Omental fat pad (tissue), 4 donors: ENCODE measurements around the gene GINS2. TPM values are rescaled to one million over a fixed set of nuclear protein-coding genes. Genes with fewer than 3 reads are reported as not detected.

ENCODE experiments used
- ATAC-seq: fragments of 150-250 bp; one replicate; pipeline ENCODE4 v1.9.1; 2016; ENCODE audit warnings: mild to moderate bottlenecking, moderate library complexity; ENCODE audit not compliant: low FRiP score
- DNase-seq: peaks from one replicate; pipeline ENCODE4 v3.0.0-alpha.2; 2019; ENCODE audit warnings: low spot score
- total RNA-seq, 4 donors: library from RNA; depleted of rRNA; stranded (reverse); fragments of >200 nt; gene quantifications; one replicate each; pipeline ENCODE4 v1.1.0, GENCODE V29; 2016
- TF ChIP-seq, protein P1 (sequence below), 3 donors: fragments of 450-650 bp; IDR thresholded peaks; one replicate each; pipeline ENCODE4 v1.5.1; 2016 to 2017; ENCODE audit warnings: antibody characterized with exemption in 3 of 3, mild to moderate bottlenecking in 3 of 3, moderate library complexity in 2 of 3

GINS2 gene
- total RNA-seq, 4 donors from 2014 or later: 0.25 to 0.72 TPM; not detected in 2

DNA sequence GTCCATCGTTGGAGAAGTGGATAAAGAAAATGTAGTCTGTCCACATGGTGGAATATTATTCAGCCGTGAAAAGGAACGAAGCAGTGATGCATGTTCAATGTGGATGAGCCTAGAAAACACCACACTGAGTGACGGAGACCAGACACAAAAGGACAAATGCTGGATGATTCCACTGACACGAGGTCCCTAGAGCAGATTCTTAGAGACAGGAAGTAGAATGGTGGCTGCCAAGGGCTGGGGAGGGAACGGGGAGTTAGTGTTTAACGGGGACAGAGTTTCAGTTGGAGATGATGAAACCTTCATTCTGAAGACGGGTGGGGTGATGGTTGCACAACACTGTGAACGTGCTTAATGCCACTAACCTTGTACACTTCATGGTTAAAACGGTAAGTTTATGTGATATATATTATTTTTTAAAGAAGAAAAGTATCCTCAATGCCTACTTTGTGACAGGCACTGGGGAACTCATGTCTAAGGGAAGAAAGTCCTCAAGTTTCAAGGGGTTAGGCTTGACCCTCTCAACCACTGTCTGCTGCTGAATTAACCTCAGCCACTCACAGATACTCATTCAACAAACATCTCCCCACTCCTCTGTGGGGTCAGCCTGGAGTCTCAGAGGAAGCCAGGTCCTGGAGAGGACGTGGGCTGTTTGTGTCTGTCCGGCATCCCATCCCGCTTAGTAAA lies 44.5 kb upstream of the GINS2 start:
- ATAC-seq (no peak), DNase-seq (no peak)
- TF ChIP-seq, protein P1, sequence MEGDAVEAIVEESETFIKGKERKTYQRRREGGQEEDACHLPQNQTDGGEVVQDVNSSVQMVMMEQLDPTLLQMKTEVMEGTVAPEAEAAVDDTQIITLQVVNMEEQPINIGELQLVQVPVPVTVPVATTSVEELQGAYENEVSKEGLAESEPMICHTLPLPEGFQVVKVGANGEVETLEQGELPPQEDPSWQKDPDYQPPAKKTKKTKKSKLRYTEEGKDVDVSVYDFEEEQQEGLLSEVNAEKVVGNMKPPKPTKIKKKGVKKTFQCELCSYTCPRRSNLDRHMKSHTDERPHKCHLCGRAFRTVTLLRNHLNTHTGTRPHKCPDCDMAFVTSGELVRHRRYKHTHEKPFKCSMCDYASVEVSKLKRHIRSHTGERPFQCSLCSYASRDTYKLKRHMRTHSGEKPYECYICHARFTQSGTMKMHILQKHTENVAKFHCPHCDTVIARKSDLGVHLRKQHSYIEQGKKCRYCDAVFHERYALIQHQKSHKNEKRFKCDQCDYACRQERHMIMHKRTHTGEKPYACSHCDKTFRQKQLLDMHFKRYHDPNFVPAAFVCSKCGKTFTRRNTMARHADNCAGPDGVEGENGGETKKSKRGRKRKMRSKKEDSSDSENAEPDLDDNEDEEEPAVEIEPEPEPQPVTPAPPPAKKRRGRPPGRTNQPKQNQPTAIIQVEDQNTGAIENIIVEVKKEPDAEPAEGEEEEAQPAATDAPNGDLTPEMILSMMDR (IDR thresholded peaks at IDR 0.05): no peak

DNA sequence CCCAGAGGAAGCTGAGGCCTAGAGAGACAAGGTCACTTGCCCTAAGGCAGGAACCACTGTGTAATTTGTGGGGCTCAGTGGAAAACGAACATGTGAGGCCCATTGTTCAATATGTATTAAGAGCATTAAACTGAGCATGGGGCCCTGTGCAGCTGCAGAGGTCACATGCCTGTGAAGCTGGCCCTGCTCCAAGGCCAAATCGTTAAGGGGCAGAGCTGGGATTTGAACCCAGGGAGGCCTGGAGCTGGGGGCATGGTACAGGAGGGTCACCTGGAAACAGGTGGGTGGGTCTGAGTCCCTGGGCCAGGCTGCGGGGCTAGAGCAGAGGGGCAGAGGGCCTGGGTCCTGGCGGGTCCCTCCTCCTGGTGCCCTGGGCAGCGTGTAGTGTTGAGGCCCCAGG lies 42.4 kb upstream of the GINS2 start:
- TF ChIP-seq, protein P1 (IDR thresholded peaks at IDR 0.05): no peak
- ATAC-seq (no peak), DNase-seq (no peak)

DNA sequence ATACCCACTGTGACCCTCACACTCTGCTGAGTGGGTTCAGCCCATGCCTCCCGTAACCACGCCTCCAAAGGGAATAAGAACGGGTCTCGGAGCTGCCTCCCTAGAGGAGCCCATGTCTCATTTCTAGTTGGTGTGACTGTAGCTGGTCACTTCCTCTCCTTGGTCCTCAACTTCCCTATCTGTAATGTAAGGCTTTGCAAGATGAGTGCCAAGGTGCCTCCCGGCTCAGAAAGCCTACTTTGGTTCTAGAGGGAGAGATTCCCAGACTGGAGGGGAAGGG lies 41.4 kb upstream of the GINS2 start:
- TF ChIP-seq, protein P1 (IDR thresholded peaks at IDR 0.05): no peak
- DNase-seq: no peak
- no peak for ATAC-seq

DNA sequence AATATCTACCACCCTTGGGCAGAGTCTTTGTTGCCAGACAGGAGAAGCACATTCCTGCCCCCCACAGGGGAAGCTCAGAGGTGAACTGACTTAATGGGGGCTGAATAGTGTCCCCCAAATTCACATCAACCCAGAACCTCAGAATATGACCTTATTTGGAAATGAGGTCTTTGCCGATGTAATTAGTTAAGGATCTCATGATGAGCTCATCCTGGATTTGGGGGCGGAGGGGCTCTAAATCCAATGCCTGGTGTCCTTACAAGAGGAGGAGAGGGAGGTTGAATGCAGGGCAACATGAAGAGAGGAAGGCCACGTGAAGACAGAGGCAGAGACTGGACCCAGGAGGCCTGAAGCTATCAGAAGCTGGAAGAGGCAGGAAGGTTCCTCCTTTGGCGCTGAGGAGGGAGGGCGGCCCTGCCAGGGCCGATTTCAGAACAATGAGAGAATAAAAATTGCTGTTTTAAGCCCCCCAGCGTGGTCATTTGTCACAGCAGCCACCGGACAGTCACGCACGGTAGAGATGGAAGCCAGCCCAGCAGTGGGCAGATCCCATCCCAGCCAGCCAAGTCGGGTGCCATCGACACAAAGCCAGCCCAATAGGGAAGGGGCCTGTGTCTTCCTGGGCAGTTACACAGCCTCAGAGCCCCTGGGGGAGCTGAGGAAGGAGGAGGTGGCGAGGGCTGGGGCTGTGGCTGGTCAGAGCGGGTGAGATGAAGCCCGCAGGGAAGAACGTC lies 40.9 kb upstream of the GINS2 start:
- DNase-seq (no peak), ATAC-seq (no peak)
- TF ChIP-seq, protein P1 (IDR thresholded peaks at IDR 0.05): no peak

DNA sequence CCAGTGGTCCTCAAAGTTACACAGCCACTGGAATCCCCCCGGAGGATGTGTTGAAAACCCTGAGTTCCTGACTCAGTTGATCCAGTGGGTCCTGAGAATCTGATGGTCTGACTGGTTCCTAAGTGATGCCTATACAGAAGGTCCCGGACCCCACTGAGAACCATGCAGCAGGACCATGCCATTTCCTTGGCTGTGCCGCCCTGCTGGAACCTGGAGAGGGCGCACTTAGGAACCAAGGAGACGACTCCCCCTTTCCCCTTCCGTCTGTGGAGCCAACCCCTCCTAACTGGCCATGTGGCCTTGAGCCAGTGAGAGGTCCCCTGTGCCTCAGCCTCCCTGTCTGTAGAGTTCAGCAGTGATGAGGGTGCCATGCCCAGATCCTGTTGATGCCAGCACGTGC lies 40.1 kb upstream of the GINS2 start:
- ATAC-seq (no peak), DNase-seq (no peak)
- TF ChIP-seq, protein P1 (IDR thresholded peaks at IDR 0.05): no peak

DNA sequence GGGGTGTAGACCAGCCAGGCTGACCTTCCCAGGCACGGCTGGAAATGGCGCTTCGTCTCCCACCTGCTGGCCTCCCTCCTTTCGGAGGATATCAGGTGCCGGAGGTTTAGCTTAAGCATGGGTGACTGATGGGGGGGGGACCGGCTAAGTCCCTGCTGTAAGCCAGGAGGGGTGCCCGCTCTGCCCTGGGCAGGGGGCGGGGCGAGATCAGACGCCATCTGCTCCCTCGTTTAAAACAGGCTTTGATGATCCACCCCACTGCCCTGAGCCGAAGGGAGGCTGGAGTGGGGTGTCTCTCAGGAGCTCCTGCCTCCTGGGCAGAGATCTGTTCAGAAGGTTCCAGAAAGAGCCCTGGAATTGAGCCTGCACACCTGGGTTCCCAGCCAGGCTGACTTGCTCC lies 36.2 kb upstream of the GINS2 start:
- DNase-seq: no peak
- TF ChIP-seq, protein P1 (IDR thresholded peaks at IDR 0.05): no peak
- no peak for ATAC-seq
